Smooth muscle cell (in vitro differentiated cells): ENCODE results near the gene ZNF512. TPM values are rescaled to one million over a fixed set of nuclear protein-coding genes. Genes with fewer than 3 reads are reported as not detected.

Experiments used
- DNase-seq: peaks from one replicate; lab custom pipeline; 2025; ENCODE audit not compliant: unreplicated experiment; lab: John Stamatoyannopoulos, UW
- H2AFZ ChIP-seq: fragments of 200-600 bp; sonication (generic); 2 replicates; pipeline ENCODE4 v1.6.0; 2016; ENCODE audit warnings: antibody characterized with exemption, low read depth, mild to moderate bottlenecking
- H3F3A ChIP-seq: fragments of 200-600 bp; sonication (generic); 2 replicates; pipeline ENCODE4 v1.6.0; 2017; ENCODE audit warnings: antibody characterized with exemption, low read depth
- H3K27ac ChIP-seq: fragments of 200-600 bp; sonication (generic); 2 replicates; pipeline ENCODE4 v1.5.1; 2016; ENCODE audit warnings: low read depth, mild to moderate bottlenecking
- H3K27me3 ChIP-seq: fragments of 200-600 bp; sonication (generic); 2 replicates; pipeline ENCODE4 v1.6.1; 2016; ENCODE audit warnings: low read depth, mild to moderate bottlenecking
- H3K36me3 ChIP-seq: fragments of 200-600 bp; sonication (generic); 2 replicates; pipeline ENCODE4 v1.5.1; 2016; ENCODE audit warnings: low read depth
- H3K4me1 ChIP-seq: fragments of 200-600 bp; sonication (generic); 2 replicates; pipeline ENCODE4 v1.5.1; 2016; ENCODE audit warnings: low read depth
- H3K4me2 ChIP-seq: fragments of 200-600 bp; sonication (generic); 2 replicates; pipeline ENCODE4 v1.6.0; 2016; ENCODE audit warnings: mild to moderate bottlenecking
- H3K4me3 ChIP-seq: fragments of 200-600 bp; sonication (generic); 2 replicates; pipeline ENCODE4 v1.5.1; 2016; ENCODE audit warnings: mild to moderate bottlenecking
- H3K79me2 ChIP-seq: fragments of 200-600 bp; sonication (generic); 2 replicates; pipeline ENCODE4 v1.6.0; 2016; ENCODE audit warnings: low read depth, mild to moderate bottlenecking
- H3K9ac ChIP-seq: fragments of 200-600 bp; sonication (generic); 2 replicates; pipeline ENCODE4 v1.6.0; 2016; ENCODE audit warnings: low read depth
- H3K9me3 ChIP-seq: fragments of 200-600 bp; sonication (generic); replicated peaks from 2 replicates; pipeline ENCODE4 v1.5.1; 2016; ENCODE audit warnings: low read depth
- H4K20me1 ChIP-seq: fragments of 200-600 bp; sonication (generic); 2 replicates; pipeline ENCODE4 v1.6.0; 2016; ENCODE audit warnings: low read depth
- WGBS: methylation state at CpG from one replicate; pipeline ENCODE4 v1.1.7; 2016; ENCODE audit warnings: low lambda C conversion rate; 5-methylcytosine and 5-hydroxymethylcytosine counted together
- polyA plus RNA-seq: library from polyadenylated mRNA; unstranded; fragments of >200 nt; fragmentation: Nextera tagmentation; extraction: Ambion mirVana; gene quantifications from 2 replicates; pipeline ENCODE4 v1.2.1, GENCODE V29; 2016
- small RNA-seq: library from RNA; depleted of rRNA; stranded (forward); fragments of <200 nt; gene quantifications from one replicate; pipeline ENCODE3, GENCODE V24; 2014
- total RNA-seq: library from RNA; depleted of rRNA; stranded (reverse); fragments of >200 nt; gene quantifications from 2 replicates; pipeline ENCODE4 v1.2.3, GENCODE V29; 2014
- TF ChIP-seq, protein P1 (sequence below): fragments of 200-600 bp; sonication (generic); IDR thresholded peaks from 2 replicates; pipeline ENCODE4 v1.5.1; 2017; ENCODE audit warnings: borderline replicate concordance, mild to moderate bottlenecking, antibody characterized with exemption; ENCODE audit not compliant: insufficient read depth, poor library complexity, severe bottlenecking

The ZNF512 gene
- total and polyA plus RNA-seq, 2 experiments from 2014 or later: 12.2 to 15.6 TPM

GRCh38 chr2:27667446-27667845 is 84.6 kb downstream of the ZNF512 start:
- WGBS: 97% methylated on average over 1 of the region's 1 CpG
- TF ChIP-seq, protein P1, sequence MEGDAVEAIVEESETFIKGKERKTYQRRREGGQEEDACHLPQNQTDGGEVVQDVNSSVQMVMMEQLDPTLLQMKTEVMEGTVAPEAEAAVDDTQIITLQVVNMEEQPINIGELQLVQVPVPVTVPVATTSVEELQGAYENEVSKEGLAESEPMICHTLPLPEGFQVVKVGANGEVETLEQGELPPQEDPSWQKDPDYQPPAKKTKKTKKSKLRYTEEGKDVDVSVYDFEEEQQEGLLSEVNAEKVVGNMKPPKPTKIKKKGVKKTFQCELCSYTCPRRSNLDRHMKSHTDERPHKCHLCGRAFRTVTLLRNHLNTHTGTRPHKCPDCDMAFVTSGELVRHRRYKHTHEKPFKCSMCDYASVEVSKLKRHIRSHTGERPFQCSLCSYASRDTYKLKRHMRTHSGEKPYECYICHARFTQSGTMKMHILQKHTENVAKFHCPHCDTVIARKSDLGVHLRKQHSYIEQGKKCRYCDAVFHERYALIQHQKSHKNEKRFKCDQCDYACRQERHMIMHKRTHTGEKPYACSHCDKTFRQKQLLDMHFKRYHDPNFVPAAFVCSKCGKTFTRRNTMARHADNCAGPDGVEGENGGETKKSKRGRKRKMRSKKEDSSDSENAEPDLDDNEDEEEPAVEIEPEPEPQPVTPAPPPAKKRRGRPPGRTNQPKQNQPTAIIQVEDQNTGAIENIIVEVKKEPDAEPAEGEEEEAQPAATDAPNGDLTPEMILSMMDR: no peak
- H3K4me3 ChIP-seq: no peak overlapping the region
- H3K27ac ChIP-seq: no peak overlapping the region
- H3K4me1 ChIP-seq: peaks cover 18% of the 10 kb centered on the region
- no peaks in the 10 kb centered on the region for H3K9me3 ChIP-seq
- peaks cover 12% of the 10 kb centered on the region for H3K36me3 ChIP-seq
- H4K20me1 ChIP-seq: no peaks in the 10 kb centered on the region
- no peaks in the 10 kb centered on the region for H3F3A ChIP-seq
- no peaks in the 10 kb centered on the region for H3K27me3 ChIP-seq
- peaks cover 27% of the 10 kb centered on the region for H3K79me2 ChIP-seq
- H3K9ac ChIP-seq: no peak overlapping the region
- H3K4me2 ChIP-seq: no peak overlapping the region
- no peak for DNase-seq
- H2AFZ ChIP-seq: no peak overlapping the region

DNA sequence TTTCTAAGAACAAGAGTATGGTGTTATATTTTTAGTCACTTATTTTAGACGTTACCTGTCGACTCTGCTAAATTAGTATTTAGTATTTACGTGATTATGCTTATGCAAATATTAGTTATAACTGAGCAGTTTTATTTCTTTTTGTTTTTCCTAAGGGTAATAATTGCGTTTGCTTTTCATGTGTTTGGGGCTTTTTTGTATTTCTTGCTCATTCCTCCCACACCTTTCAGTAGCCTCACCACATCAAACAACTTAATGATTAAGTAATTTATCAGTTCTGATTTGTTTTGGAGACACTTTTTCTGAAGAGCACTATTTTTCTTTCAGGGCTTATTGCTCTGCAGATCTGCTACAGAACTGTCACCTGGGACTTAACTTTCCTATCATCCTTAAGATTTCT is 88.4 kb downstream of the ZNF512 start:
- WGBS: 97% methylated on average over 4 of the region's 4 CpGs
- H3K36me3 ChIP-seq: peaks cover 16% of the 10 kb centered on the region
- TF ChIP-seq, protein P1: no peak

More for the DNA sequence above, 88.4 kb downstream of the ZNF512 start:
- no peak overlapping the region for H3K4me2 ChIP-seq
- no peaks in the 10 kb centered on the region for H3F3A ChIP-seq
- H3K4me1 ChIP-seq: no peaks in the 10 kb centered on the region
- no peak overlapping the region for H2AFZ ChIP-seq
- H3K79me2 ChIP-seq: no peaks in the 10 kb centered on the region
- H3K27me3 ChIP-seq: no peaks in the 10 kb centered on the region
- no peak for DNase-seq
- H3K4me3 ChIP-seq: no peak overlapping the region
- H3K9me3 ChIP-seq: no peaks in the 10 kb centered on the region
- no peak overlapping the region for H3K27ac ChIP-seq
- H4K20me1 ChIP-seq: no peaks in the 10 kb centered on the region
- H3K9ac ChIP-seq: no peak overlapping the region

Small RNAs within 50 kb of the gene (small RNA-seq; reads per million reads assigned to genes)
- not detected for gene RF00340

Other genes with a start within 250 kb of the ZNF512 start
- gene GTF3C2, start 226.3 kb upstream of the ZNF512 start, total RNA-seq: 37.7 and 42.3 TPM in 2 replicates
- 40.3 and 53.8 TPM in 2 replicates for gene GTF3C2, start 226.3 kb upstream of the ZNF512 start, polyA plus RNA-seq
- 30.6 and 36.4 TPM in 2 replicates for gene EIF2B4, start 212.7 kb upstream of the ZNF512 start, total RNA-seq
- gene EIF2B4, start 212.7 kb upstream of the ZNF512 start, polyA plus RNA-seq: 70.2 and 80.0 TPM in 2 replicates
- gene SNX17, start 212.4 kb upstream of the ZNF512 start, total RNA-seq: 84.5 and 88.4 TPM in 2 replicates
- 128 and 155 TPM in 2 replicates for gene SNX17, start 212.4 kb upstream of the ZNF512 start, polyA plus RNA-seq
- gene ZNF513, start 202.3 kb upstream of the ZNF512 start, total RNA-seq: 6.5 and 7.6 TPM in 2 replicates
- 15.7 and 21.3 TPM in 2 replicates for gene ZNF513, start 202.3 kb upstream of the ZNF512 start, polyA plus RNA-seq
- 30.2 and 32.8 TPM in 2 replicates for gene PPM1G, start 173.5 kb upstream of the ZNF512 start, total RNA-seq
- 48.7 and 60.0 TPM in 2 replicates for gene PPM1G, start 173.5 kb upstream of the ZNF512 start, polyA plus RNA-seq
- gene NRBP1, start 154.4 kb upstream of the ZNF512 start, total RNA-seq: 134 and 145 TPM in 2 replicates
- 195 and 197 TPM in 2 replicates for gene NRBP1, start 154.4 kb upstream of the ZNF512 start, polyA plus RNA-seq
- 1.7 and 2.9 TPM in 2 replicates for gene KRTCAP3, start 140.7 kb upstream of the ZNF512 start, total RNA-seq
- 3.2 and 9.2 TPM in 2 replicates for gene KRTCAP3, start 140.7 kb upstream of the ZNF512 start, polyA plus RNA-seq
- gene IFT172, start 93.3 kb upstream of the ZNF512 start, total RNA-seq: 17.4 and 26.3 TPM in 2 replicates
- 12.5 and 22.2 TPM in 2 replicates for gene IFT172, start 93.3 kb upstream of the ZNF512 start, polyA plus RNA-seq
- gene FNDC4, start 87.8 kb upstream of the ZNF512 start, total RNA-seq: 6.7 and 8.8 TPM in 2 replicates
- gene FNDC4, start 87.8 kb upstream of the ZNF512 start, polyA plus RNA-seq: 20.3 and 24.1 TPM in 2 replicates
- gene GCKR, start 86.2 kb upstream of the ZNF512 start, total RNA-seq: not detected in 2 replicates
- 0.48 and 0.70 TPM in 2 replicates for gene GCKR, start 86.2 kb upstream of the ZNF512 start, polyA plus RNA-seq
- gene CCDC121, start 46.0 kb downstream of the ZNF512 start, total RNA-seq: 0.81 and 6.3 TPM in 2 replicates
- 1.7 and 3.4 TPM in 2 replicates for gene CCDC121, start 46.0 kb downstream of the ZNF512 start, polyA plus RNA-seq
- 39.0 and 51.6 TPM in 2 replicates for gene GPN1, start 46.0 kb downstream of the ZNF512 start, total RNA-seq
- 52.7 and 54.0 TPM in 2 replicates for gene GPN1, start 46.0 kb downstream of the ZNF512 start, polyA plus RNA-seq
- gene SUPT7L, start 80.6 kb downstream of the ZNF512 start, total RNA-seq: 27.6 and 29.8 TPM in 2 replicates
- gene SUPT7L, start 80.6 kb downstream of the ZNF512 start, polyA plus RNA-seq: 18.9 and 27.9 TPM in 2 replicates
- 27.5 and 28.7 TPM in 2 replicates for gene SLC4A1AP, start 80.8 kb downstream of the ZNF512 start, total RNA-seq
- 26.2 and 29.7 TPM in 2 replicates for gene SLC4A1AP, start 80.8 kb downstream of the ZNF512 start, polyA plus RNA-seq
- 94.5 and 142 TPM in 2 replicates for gene MRPL33, start 188.7 kb downstream of the ZNF512 start, total RNA-seq
- gene MRPL33, start 188.7 kb downstream of the ZNF512 start, polyA plus RNA-seq: 192 and 193 TPM in 2 replicates